Anterior cingulate cortex (tissue), 58 donors: Measurements from ENCODE around the gene MAP7D3.
"Not testable (repeated sequence)": the region's sequence is repeated elsewhere in the genome, so short reads cannot be mapped to it uniquely, and the experiment has no call there.

ENCODE experiments used
- DNase-seq, 58 donors: peaks; one replicate each; lab custom pipeline; 2025; lab: John Stamatoyannopoulos, UW

MAP7D3 gene

DNA sequence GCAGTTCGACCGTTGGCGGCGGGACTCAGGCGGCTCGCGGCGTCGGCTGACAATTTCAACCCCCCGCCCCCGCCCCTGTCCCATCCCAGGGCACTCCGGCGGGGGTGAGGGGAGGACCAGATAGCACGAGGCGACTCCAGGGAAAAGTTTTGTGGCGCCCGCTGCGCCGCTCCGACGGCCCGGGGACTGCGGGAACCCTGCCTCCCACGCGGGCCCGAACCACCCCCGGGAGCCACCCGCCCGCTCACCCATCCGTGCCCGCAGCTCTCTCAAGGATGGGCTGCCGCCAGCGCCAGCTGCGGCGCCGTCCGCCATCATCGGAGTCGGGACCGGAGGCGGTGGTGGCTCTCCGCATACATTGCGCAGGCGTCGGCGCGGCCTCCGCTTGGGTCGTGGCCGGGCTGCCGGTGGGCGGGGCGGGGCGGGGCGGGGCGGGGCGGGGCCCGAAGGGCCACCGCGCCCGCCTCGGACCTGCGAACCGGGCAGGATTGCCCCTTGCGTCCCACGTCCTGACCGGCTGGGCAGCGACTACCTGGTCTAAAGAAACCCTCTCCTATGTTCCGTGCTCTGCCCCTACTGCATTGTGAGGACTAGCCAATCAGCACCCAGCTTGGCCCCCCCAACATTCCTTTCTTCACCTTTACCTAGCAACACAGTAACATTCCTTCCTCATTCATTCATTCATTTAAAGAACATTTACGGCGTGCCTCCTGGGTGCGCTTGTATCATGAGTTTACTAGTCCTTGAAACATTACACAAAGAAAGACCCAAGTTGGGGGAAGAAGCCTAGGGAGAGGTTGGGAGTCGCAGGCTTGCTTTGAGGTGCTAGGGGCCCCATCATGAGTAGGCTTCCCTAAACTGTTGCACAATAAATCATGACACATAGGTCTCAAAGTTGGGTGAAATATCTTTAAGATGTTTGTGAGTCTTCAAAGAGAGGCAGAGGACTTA lies at the start of gene MAP7D3:
Gene MAP7D3, minus strand, starts transcription at position 360 of the 951 bp plus-strand sequence. Its CDS starts 42 bp downstream, at position 318.
- peak in 38 of 58 donors; percentile 0 to 49 (median 11) for DNase-seq

- DNase-seq: not testable (repeated sequence)
These were observed 49.5 kb upstream of the MAP7D3 start, which contains the start of gene ADGRG4 for GRCh38 chrX:136300721-136301120. Gene ADGRG4, plus strand, starts transcription at chrX:136300963. Its CDS starts 7,815 bp downstream, at chrX:136308778.

DNA sequence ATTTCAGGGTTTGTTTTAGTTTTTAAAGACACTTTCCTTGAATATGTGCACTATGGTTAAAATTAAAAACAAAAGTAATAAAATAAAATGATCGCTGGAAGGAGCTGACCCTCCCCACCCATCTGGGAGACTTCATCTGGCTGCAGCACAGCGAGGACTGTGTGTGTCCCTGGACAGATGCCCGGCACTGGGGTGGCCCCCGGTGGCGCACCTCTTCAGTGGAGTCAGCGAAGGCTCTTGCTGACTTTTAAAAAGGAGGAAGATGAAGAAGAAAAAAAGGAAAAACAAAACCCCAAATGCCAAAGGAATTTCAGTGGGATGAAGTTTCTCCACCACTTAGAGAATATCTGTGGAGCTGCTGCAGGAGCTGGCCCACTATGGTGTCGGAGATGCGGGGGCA lies 44.2 kb upstream of the MAP7D3 start:
- no peak for DNase-seq

GRCh38 chrX:136292656-136293055 lies 41.5 kb upstream of the MAP7D3 start:
- no peak for DNase-seq

GRCh38 chrX:136291824-136292223 lies 40.6 kb upstream of the MAP7D3 start:
- DNase-seq: no peak

GRCh38 chrX:136286375-136286774 lies 35.2 kb upstream of the MAP7D3 start:
- DNase-seq: not testable (repeated sequence)

- no peak for DNase-seq
These were observed 24.4 kb upstream of the MAP7D3 start for GRCh38 chrX:136275553-136275952.

- no peak for DNase-seq
These were observed 22.8 kb upstream of the MAP7D3 start for GRCh38 chrX:136273986-136274385.

- no peak for DNase-seq
These were observed 21.1 kb upstream of the MAP7D3 start for GRCh38 chrX:136272325-136272724.

GRCh38 chrX:136271300-136271699 lies 20.1 kb upstream of the MAP7D3 start:
- no peak for DNase-seq

- no peak for DNase-seq
These were observed 18.7 kb upstream of the MAP7D3 start for GRCh38 chrX:136269921-136270320.

DNA sequence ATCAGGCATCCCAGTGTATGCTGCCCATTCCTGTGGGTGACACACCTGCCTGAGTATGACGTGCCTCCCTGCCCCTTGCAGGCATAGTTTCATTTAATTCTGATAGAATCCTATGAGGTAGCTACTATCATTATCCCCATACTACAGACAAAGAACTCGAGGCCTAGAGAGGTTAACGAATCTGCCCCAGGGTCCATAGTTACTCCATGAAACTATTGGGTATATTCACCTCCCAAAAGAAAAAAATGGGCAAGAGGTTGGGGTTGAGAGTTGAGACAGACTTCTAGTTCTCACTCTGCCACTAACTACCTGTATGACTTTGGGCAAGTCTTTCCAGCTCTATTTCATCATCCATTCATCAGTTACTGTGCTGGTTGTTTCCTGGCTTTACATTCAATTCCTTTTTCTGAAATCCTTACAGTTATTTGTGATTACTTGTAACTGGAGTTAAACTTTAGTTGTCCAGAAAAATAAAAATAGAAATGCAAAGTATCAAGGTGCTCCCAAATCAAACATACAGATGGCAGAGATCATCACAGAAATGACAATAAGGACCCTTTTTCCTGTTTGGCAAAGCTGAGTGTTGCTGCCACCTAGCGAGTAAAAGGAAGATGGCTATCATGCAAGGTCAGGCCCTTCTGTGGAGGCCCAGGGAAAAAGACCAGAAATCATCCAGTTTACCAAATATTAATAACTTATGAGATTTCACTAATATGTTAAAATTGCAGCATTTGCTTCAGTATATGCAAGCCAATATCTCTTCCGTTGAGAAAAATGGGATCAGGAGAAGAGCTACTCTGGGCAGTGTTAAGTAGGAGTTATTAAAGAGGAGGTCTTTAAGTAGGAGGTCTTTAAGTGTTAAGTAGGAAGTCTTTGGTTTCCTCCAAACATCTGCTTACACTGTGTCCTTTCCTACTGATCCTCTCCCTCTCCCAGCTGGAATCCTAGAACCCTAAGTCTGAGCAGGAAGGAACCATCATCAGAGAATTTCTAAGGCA lies 17.1 kb upstream of the MAP7D3 start:
- peak in 23 of 58 donors; percentile 0 to 23 (median 5) for DNase-seq

- DNase-seq: no peak
These were observed 15.6 kb upstream of the MAP7D3 start for GRCh38 chrX:136266828-136267227.

- DNase-seq: no peak
These were observed 11.7 kb upstream of the MAP7D3 start for GRCh38 chrX:136262812-136263315.

GRCh38 chrX:136262243-136262642 lies 11.0 kb upstream of the MAP7D3 start:
- DNase-seq: no peak

- DNase-seq: no peak
These were observed 10.1 kb upstream of the MAP7D3 start for GRCh38 chrX:136261321-136261720.

- DNase-seq: peak in 20 of 58 donors; percentile 1 to 40 (median 10)
These were observed 9.6 kb upstream of the MAP7D3 start for GRCh38 chrX:136260776-136261175.

DNA sequence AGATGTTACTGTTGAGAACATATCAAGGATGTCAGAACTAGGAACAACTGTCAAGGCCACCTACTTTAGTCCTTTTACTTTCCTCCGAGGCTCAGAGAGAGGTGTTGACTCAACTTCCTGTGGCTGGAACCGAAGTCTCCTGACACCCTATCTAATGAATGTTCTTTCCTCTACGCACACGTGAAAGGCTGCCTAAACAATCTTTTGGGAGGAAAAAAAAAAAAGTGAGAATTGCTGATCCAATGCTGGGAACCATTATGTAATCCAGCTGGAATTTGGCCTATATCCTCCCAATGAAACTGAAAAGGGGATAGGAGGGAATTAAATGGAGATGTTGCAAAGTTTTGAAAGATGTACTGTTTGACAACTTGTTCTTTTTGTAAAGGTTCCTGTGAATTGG lies 8.3 kb upstream of the MAP7D3 start:
- DNase-seq: no peak

- no peak for DNase-seq
These were observed 7.8 kb upstream of the MAP7D3 start for GRCh38 chrX:136258951-136259350.

DNA sequence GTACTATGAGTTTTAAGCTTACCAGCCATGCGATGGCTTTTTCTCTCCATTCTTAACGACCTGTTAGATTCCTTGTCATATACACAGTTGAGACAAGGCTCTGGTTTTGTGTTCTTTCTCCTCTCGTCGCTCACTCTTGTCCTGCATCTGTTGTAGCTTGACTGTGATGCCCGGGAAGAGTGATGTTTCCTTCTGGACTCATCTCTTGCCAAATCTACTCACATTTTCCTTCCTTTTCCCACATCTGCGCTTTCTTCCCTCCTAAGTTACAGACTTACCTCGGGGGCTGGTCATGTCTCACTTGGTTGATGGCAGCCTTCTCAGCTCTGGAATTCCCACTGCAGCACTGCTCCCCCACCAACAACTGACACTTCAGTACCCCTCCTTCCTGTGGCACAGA lies 4.8 kb upstream of the MAP7D3 start:
- DNase-seq: no peak
